Activated CD4-positive, alpha-beta T cell treated with anti-CD3 and anti-CD28 coated beads, Interleukin-2, amount 10 ng/mL, durations not matched to agents 7 days and 5 days (primary cell): Measurements from ENCODE around the gene LIM2. TPM values are rescaled to one million over a fixed set of nuclear protein-coding genes. Genes with fewer than 3 reads are reported as not detected.

Experiments used
- CTCF ChIA-PET: fragments of 350-600 bp; sonication (Branson Sonifier 250); formaldehyde crosslinking; loops from one replicate; lab custom pipeline; 2021; ENCODE audit warnings: antibody characterized with exemption; lab: Charles Lee
- POLR2A ChIA-PET: fragments of 350-600 bp; sonication (Branson Sonifier 250); formaldehyde crosslinking; loops from one replicate; lab custom pipeline; 2021; ENCODE audit warnings: antibody characterized with exemption; lab: Charles Lee
- DNase-seq: peaks from one replicate; pipeline ENCODE4 v3.0.0-alpha.2; 2020
- H3K27ac Mint-ChIP-seq: one replicate; pipeline ENCODE4 v1.8.0; 2021; ENCODE audit warnings: mild to moderate bottlenecking, moderate library complexity, mixed read lengths
- H3K27me3 Mint-ChIP-seq: one replicate; pipeline ENCODE4 v1.8.0; 2021; ENCODE audit warnings: mixed read lengths
- H3K36me3 Mint-ChIP-seq: one replicate; pipeline ENCODE4 v1.8.0; 2021; ENCODE audit warnings: low read depth, mixed read lengths
- H3K4me1 Mint-ChIP-seq: one replicate; pipeline ENCODE4 v1.8.0; 2021; ENCODE audit warnings: mixed read lengths
- H3K4me3 Mint-ChIP-seq: one replicate; pipeline ENCODE4 v1.8.0; 2021; ENCODE audit warnings: mild to moderate bottlenecking, moderate library complexity, mixed read lengths
- H3K9me3 Mint-ChIP-seq: one replicate; pipeline ENCODE4 v1.8.0; 2021; ENCODE audit warnings: mixed read lengths
- total RNA-seq, 2 experiments: library from RNA; stranded (reverse); gene quantifications; one replicate each; pipeline ENCODE4 v1.2.3, GENCODE V29; 2021

LIM2 gene
- total RNA-seq, 2 experiments from 2014 or later, result not detected

- Mint-ChIP-seq H3K27me3 (no peaks in the 10 kb centered on the region), H3K4me1 (peaks cover 46% of the 10 kb centered on the region), H3K27ac (no peak overlapping the region), H3K4me3 (no peak overlapping the region), H3K9me3 (no peaks in the 10 kb centered on the region), H3K36me3 (peaks cover 13% of the 10 kb centered on the region)
- no peak for DNase-seq
- POLR2A ChIA-PET, result interaction anchor here (0.9 kb wide), 1 partner anchor 17 kb away, joined by 3 read pairs; no protein-coding TSS in a partner anchor
- CTCF ChIA-PET, result interaction anchor here (0.9 to 2.7 kb wide), 3 partner anchors 9 to 63 kb away, joined by 3 to 8 read pairs (median 3); no protein-coding TSS in a partner anchor
Measured at GRCh38 chr19:51357952-51358351, 29.8 kb downstream of the LIM2 start.

GRCh38 chr19:51356159-51356801, 31.5 kb downstream of the LIM2 start:
- POLR2A ChIA-PET, result no interaction called here
- CTCF ChIA-PET, result interaction anchor here (0.6 to 1.0 kb wide), 2 partner anchors 17 to 88 kb away, joined by 3 to 4 read pairs; no protein-coding TSS in a partner anchor
- Mint-ChIP-seq H3K27me3 (no peaks in the 10 kb centered on the region), H3K9me3 (no peaks in the 10 kb centered on the region), H3K36me3 (peaks cover 24% of the 10 kb centered on the region), H3K4me1 (peaks cover 34% of the 10 kb centered on the region), H3K4me3 (no peak overlapping the region), H3K27ac (peak overlapping the region; percentile 13)
- DNase-seq, result no peak

- Mint-ChIP-seq H3K4me1 (peaks cover 34% of the 10 kb centered on the region), H3K27me3 (no peaks in the 10 kb centered on the region), H3K9me3 (no peaks in the 10 kb centered on the region), H3K36me3 (peaks cover 35% of the 10 kb centered on the region), H3K27ac (peak overlapping the region; percentile 75), H3K4me3 (peak overlapping the region; percentile 15)
- POLR2A ChIA-PET, result no interaction called here
- peak; percentile 62 for DNase-seq
- CTCF ChIA-PET, result interaction anchor here (0.9 to 1.5 kb wide), 2 partner anchors 8 to 13 kb away, joined by 3 to 4 read pairs; no protein-coding TSS in a partner anchor
Measured at GRCh38 chr19:51354742-51355148, 33.0 kb downstream of the LIM2 start.

GRCh38 chr19:51354103-51354741, 33.6 kb downstream of the LIM2 start:
- Mint-ChIP-seq H3K9me3 (no peaks in the 10 kb centered on the region), H3K4me1 (peaks cover 31% of the 10 kb centered on the region), H3K27ac (peak overlapping the region; percentile 75), H3K4me3 (no peak overlapping the region), H3K27me3 (no peaks in the 10 kb centered on the region), H3K36me3 (peaks cover 35% of the 10 kb centered on the region)
- POLR2A ChIA-PET, result no interaction called here
- DNase-seq, result no peak
- CTCF ChIA-PET, result interaction anchor here (0.9 to 1.5 kb wide), 2 partner anchors 9 to 13 kb away, joined by 3 to 4 read pairs; no protein-coding TSS in a partner anchor

GRCh38 chr19:51352783-51353360, 34.9 kb downstream of the LIM2 start:
- peak overlapping the region; percentile 39 for H3K27ac Mint-ChIP-seq
- H3K4me3 Mint-ChIP-seq, result no peak overlapping the region
- ChIA-PET CTCF (interaction anchor here (0.9 kb wide), 1 partner anchor 11 kb away, joined by 3 read pairs; the partner anchor contains the start of gene VSIG10L), POLR2A (no interaction called here)
- no peak for DNase-seq
- peaks cover 35% of the 10 kb centered on the region for H3K36me3 Mint-ChIP-seq
- H3K27me3 Mint-ChIP-seq, result no peaks in the 10 kb centered on the region
- peaks cover 28% of the 10 kb centered on the region for H3K4me1 Mint-ChIP-seq
- no peaks in the 10 kb centered on the region for H3K9me3 Mint-ChIP-seq

GRCh38 chr19:51351266-51351990, 36.3 kb downstream of the LIM2 start:
- POLR2A ChIA-PET, result no interaction called here
- H3K36me3 Mint-ChIP-seq, result peaks cover 35% of the 10 kb centered on the region
- no peak overlapping the region for H3K4me3 Mint-ChIP-seq
- no peaks in the 10 kb centered on the region for H3K27me3 Mint-ChIP-seq
- H3K9me3 Mint-ChIP-seq, result no peaks in the 10 kb centered on the region
- H3K27ac Mint-ChIP-seq, result peak overlapping the region; percentile 64
- CTCF ChIA-PET, result interaction anchor here (1.1 kb wide), 1 partner anchor 12 kb away, joined by 3 read pairs; no protein-coding TSS in a partner anchor
- H3K4me1 Mint-ChIP-seq, result peaks cover 20% of the 10 kb centered on the region
- no peak for DNase-seq

- H3K27ac Mint-ChIP-seq, result no peak overlapping the region
- no peaks in the 10 kb centered on the region for H3K4me1 Mint-ChIP-seq
- H3K4me3 Mint-ChIP-seq, result no peak overlapping the region
- H3K36me3 Mint-ChIP-seq, result peaks cover 37% of the 10 kb centered on the region
- H3K27me3 Mint-ChIP-seq, result no peaks in the 10 kb centered on the region
- POLR2A ChIA-PET, result no interaction called here
- CTCF ChIA-PET, result no interaction called here
- DNase-seq, result no peak
- H3K9me3 Mint-ChIP-seq, result no peaks in the 10 kb centered on the region
Measured at GRCh38 chr19:51347209-51347928, 40.4 kb downstream of the LIM2 start.

GRCh38 chr19:51346742-51347141, 41.0 kb downstream of the LIM2 start:
- ChIA-PET POLR2A (no interaction called here), CTCF (no interaction called here)
- H3K4me3 Mint-ChIP-seq, result no peak overlapping the region
- peaks cover 31% of the 10 kb centered on the region for H3K36me3 Mint-ChIP-seq
- no peaks in the 10 kb centered on the region for H3K4me1 Mint-ChIP-seq
- DNase-seq, result no peak
- peaks cover 2% of the 10 kb centered on the region for H3K27me3 Mint-ChIP-seq
- H3K9me3 Mint-ChIP-seq, result no peaks in the 10 kb centered on the region
- H3K27ac Mint-ChIP-seq, result no peak overlapping the region

- Mint-ChIP-seq H3K27ac (no peak overlapping the region), H3K36me3 (peaks cover 18% of the 10 kb centered on the region), H3K4me3 (no peak overlapping the region), H3K27me3 (peaks cover 6% of the 10 kb centered on the region), H3K9me3 (no peaks in the 10 kb centered on the region), H3K4me1 (peaks cover 5% of the 10 kb centered on the region)
- CTCF ChIA-PET, result no interaction called here
- DNase-seq, result no peak
- POLR2A ChIA-PET, result no interaction called here
Measured at GRCh38 chr19:51345076-51345620, 42.6 kb downstream of the LIM2 start.

GRCh38 chr19:51342631-51343569, 44.9 kb downstream of the LIM2 start:
- Mint-ChIP-seq H3K36me3 (peaks cover 18% of the 10 kb centered on the region), H3K9me3 (no peaks in the 10 kb centered on the region), H3K4me3 (no peak overlapping the region), H3K4me1 (peaks cover 17% of the 10 kb centered on the region), H3K27me3 (peaks cover 8% of the 10 kb centered on the region), H3K27ac (no peak overlapping the region)
- no peak for DNase-seq
- POLR2A ChIA-PET, result interaction anchor here (0.5 kb wide), 1 partner anchor 24 kb away, joined by 3 read pairs; no protein-coding TSS in a partner anchor
- CTCF ChIA-PET, result interaction anchor here (0.7 to 4.3 kb wide), 6 partner anchors 10 to 96 kb away, joined by 3 to 20 read pairs (median 3); no protein-coding TSS in a partner anchor
